GM13977 (cell line): Measurements from ENCODE around the gene C16orf74.

Experiments used
- DNase-seq: peaks from one replicate; pipeline ENCODE4 v3.0.0; 2012; ENCODE audit warnings: low spot score
- CTCF ChIP-seq: IDR thresholded peaks from 2 replicates; pipeline ENCODE4 v1.5.1; 2012; ENCODE audit warnings: mild to moderate bottlenecking, control low read depth; ENCODE audit not compliant: insufficient read depth; ENCODE audit errors: extremely low read depth, missing control alignments
- in situ Hi-C: fragments of 300-500 bp; cut with MboI; formaldehyde crosslinking; loops from one replicate; pipeline ENCODE4 v1.12.0; 2022; ENCODE audit warnings: low sequenced_read_pairs, low pct_unique_long_range_greater_than_20kb, mixed read lengths, inconsistent platforms; ENCODE audit not compliant: unreplicated experiment

Gene C16orf74

GRCh38 chr16:85796152-85796551 is 45.3 kb upstream of the C16orf74 start:
- in situ Hi-C loops, result no loop called here
- no peak for DNase-seq
- TF ChIP-seq CTCF, result no peak

GRCh38 chr16:85794696-85795095 is 43.8 kb upstream of the C16orf74 start:
- no peak for DNase-seq
- no peak for TF ChIP-seq CTCF
- in situ Hi-C loops, result no loop called here

- no peak for DNase-seq
- TF ChIP-seq CTCF, result no peak
- in situ Hi-C loops, result no loop called here
These were observed 42.9 kb upstream of the C16orf74 start for GRCh38 chr16:85793662-85794298.

GRCh38 chr16:85789773-85790172 is 38.9 kb upstream of the C16orf74 start:
- in situ Hi-C loops, result no loop called here
- DNase-seq, result no peak
- TF ChIP-seq CTCF, result no peak

GRCh38 chr16:85788819-85789218 is 37.9 kb upstream of the C16orf74 start:
- in situ Hi-C loops, result no loop called here
- TF ChIP-seq CTCF, result no peak
- no peak for DNase-seq

GRCh38 chr16:85785927-85786326 is 35.0 kb upstream of the C16orf74 start:
- TF ChIP-seq CTCF, result no peak
- in situ Hi-C loops, result no loop called here
- DNase-seq, result no peak

- in situ Hi-C loops, result no loop called here
- TF ChIP-seq CTCF, result no peak
- DNase-seq, result no peak
These were observed 33.9 kb upstream of the C16orf74 start for GRCh38 chr16:85784813-85785212.
